GM12874 (cell line): ENCODE data around the gene ARID5A.

Experiments used
- TF ChIP-seq, protein P1 (sequence below): IDR thresholded peaks from 2 replicates; pipeline ENCODE4 v1.5.1; 2011; ENCODE audit warnings: low read depth, mild to moderate bottlenecking, control low read depth, low read length, moderate library complexity; ENCODE audit not compliant: insufficient read depth

Gene ARID5A

DNA sequence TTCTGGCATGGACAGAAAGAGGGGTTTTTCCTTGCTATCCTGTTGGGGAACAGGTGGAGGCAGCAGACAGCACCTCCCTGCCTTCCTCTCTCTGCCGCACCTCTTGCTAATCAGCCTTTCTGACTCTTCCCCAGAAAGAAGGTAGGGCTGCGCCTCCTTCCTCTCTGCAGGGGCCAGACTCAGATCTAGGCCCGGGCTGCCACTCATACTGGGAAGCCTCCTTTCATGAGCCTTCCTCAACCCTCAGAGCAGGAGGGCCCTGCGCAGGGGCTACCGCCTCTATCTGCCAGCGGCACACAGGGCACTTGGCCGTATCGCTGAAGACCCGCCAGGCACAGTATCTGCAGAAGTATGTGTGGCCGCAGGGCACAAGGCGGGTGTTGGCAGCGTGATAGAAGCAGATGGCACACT is 38.5 kb upstream of the ARID5A start:
- TF ChIP-seq, protein P1, sequence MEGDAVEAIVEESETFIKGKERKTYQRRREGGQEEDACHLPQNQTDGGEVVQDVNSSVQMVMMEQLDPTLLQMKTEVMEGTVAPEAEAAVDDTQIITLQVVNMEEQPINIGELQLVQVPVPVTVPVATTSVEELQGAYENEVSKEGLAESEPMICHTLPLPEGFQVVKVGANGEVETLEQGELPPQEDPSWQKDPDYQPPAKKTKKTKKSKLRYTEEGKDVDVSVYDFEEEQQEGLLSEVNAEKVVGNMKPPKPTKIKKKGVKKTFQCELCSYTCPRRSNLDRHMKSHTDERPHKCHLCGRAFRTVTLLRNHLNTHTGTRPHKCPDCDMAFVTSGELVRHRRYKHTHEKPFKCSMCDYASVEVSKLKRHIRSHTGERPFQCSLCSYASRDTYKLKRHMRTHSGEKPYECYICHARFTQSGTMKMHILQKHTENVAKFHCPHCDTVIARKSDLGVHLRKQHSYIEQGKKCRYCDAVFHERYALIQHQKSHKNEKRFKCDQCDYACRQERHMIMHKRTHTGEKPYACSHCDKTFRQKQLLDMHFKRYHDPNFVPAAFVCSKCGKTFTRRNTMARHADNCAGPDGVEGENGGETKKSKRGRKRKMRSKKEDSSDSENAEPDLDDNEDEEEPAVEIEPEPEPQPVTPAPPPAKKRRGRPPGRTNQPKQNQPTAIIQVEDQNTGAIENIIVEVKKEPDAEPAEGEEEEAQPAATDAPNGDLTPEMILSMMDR, result no peak

GRCh38 chr2:96499061-96499960 is 37.2 kb upstream of the ARID5A start:
- TF ChIP-seq, protein P1, result no peak

DNA sequence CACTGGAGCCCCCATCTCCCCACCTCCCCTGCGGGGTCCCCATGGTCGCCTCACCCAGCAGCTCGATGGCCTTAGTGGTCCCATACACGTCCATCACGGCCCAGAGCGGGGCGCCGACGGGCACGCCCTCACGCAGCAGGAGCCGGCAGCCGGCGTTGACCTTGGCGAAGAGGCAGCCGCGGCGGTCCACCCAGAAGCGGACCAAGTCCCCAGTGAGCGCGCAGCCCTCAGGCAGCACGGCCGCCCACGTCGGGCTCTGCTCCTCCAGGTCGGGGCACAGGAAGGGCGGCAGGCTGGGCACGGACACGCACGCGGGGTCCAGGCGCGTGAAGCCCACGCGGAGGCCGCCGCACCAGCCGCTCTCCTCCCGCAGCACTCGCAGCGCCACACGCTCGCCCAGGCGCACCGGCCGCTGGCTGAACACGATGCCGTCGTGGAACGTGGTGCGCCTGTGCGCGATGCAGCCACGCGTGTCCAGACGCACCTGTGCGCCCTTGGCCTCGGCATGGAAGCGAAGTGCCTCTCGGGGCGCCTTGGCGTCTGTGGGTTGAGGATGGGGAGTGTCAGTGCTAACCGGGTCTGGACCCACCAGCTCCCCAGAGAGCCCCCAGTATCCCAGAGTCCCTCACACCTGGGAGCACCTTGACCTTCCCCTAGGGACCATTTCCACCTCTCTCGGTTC is 36.0 kb upstream of the ARID5A start:
- TF ChIP-seq, protein P1, result no peak

DNA sequence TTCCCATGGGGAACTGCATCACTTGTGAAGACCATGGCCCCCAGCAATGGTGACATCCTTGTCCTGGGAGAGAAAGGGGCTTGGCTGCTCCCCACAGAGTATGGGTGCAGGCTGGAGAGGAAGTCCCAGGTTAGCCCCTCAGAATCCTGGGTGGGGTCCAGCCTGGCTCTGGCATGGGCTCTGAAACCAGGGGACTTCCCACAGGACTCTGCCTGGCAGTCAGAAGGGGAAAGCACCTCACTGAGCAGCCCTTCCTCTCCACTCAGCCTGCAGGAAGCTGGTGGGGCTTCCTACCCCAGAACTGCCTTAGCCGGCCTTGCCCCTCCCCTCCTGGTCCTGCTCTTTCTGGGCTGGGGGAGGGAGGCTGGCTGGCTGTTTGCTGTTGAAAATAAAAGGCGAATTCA is 35.1 kb upstream of the ARID5A start:
- TF ChIP-seq, protein P1, result no peak

DNA sequence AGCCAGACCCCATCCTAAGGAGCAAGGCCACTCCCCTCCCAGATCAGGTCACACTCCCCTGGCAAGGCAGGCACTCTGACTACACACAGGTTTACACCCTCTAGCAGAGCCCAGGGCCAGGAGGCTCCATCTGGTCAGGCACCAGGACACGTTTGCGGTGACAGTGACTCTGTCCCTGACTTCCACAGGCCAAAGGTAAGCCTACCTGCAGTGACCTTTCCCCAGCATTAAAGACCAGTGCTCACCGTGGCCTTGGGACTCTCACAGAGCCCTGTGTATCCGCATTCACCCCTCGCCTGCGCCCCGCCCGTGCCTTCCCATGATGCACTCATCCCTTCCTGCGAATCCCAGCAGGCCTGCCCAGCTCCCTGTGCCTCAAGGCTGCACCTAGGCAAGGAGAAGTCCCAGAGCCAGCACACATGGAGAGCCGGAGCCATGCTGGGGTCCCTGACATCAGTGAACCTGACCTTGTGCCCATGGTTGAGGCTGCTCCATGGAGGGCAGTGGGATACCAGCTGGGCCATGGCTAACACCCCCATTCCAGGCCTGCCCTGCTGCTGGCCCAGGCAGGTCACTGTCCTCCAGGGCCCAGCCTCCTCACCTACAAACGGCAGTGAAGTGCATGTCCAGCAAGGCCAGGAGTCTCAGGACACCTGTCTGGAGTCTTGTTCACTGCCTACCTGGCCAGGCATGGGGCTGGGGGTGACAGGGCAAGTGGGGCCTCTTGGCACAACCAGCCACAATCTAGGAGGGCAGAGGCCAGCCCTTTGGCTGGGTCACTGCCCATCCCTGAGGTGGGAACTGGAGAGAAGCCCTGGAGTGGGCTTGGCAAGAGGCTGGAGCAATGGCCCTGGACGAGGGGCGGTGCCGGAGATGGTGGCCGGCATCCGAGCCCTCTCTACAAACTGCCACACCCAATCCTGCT is 34.4 kb upstream of the ARID5A start:
- TF ChIP-seq, protein P1, result no peak

DNA sequence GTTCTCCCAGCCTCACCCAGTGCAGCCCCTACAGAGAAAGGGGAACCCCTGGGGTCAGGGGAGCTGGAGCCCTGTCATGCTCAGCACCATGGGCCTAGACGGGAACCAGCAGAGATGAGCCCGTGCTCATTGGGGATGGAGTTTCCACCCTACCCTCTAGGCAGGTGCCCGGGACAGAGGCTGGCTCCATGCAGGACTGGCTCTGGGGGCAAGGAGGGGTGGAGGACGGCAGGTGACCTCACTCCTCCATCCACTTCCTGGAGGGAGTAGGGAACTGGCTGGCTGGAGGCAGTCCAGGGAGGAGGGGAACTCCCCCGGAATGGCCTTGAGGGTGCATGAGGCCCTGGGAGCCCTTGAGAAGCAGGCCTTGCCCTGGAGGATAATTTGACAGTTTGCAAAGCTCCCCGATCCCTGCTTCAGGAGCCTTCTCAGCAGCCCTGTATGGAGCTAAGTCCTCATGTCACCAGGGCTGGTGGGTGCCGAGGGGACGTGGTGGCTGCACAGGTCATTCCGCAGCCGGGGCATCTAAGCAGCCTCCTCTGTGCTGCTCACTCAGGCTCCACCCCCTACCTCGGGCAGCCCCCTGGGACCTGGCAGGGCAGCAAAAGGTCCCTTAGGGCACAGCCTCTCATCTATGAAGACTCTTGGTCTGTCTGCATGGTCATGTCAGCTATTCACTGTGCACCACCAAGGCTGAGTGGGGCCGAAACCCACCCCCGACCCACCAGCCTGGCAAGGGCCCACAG is 33.5 kb upstream of the ARID5A start:
- TF ChIP-seq, protein P1, result no peak
